Caco-2 (cell line): ENCODE results near the gene GLOD5. TPM values are rescaled to one million over a fixed set of nuclear protein-coding genes. Genes with fewer than 3 reads are reported as not detected.

Source experiments
- BruUV-seq: library from RNA; stranded (reverse); fragments of 400-500 nt; replicated peaks from 2 replicates; lab custom pipeline; 2021; lab: Mats Ljungman, UMichigan
- CTCF ChIA-PET: fragments of 300-600 bp; sonication (Branson Sonifier 250); formaldehyde crosslinking; loops from one replicate; lab custom pipeline; 2022; ENCODE audit warnings: antibody characterized with exemption; lab: Charles Lee
- POLR2A ChIA-PET: fragments of 300-600 bp; sonication (Branson Sonifier 250); formaldehyde crosslinking; loops from one replicate; lab custom pipeline; 2022; ENCODE audit warnings: antibody characterized with exemption; lab: Charles Lee
- DNase-seq, 2 experiments: peaks; one replicate each; pipeline versions ENCODE4 v3.0.0 to v3.0.0-alpha.2; 2020 to 2022
- H3K27me3 ChIP-seq: replicated peaks from 2 replicates; pipeline ENCODE4 v1.6.0; 2011; ENCODE audit warnings: low read length; ENCODE audit not compliant: control insufficient read depth, insufficient read depth
- H3K36me3 ChIP-seq: 2 replicates; pipeline ENCODE4 v1.5.1; 2011; ENCODE audit warnings: low read length; ENCODE audit not compliant: control insufficient read depth, insufficient read depth
- H3K4me1 ChIP-seq: fragments of 250-450 bp; sonication (Bioruptor Pico); 2 replicates; pipeline ENCODE4 v1.5.1; 2020; ENCODE audit warnings: mild to moderate bottlenecking
- H3K4me3 ChIP-seq: 2 replicates; pipeline ENCODE4 v1.5.1; 2011; ENCODE audit warnings: low read depth, mild to moderate bottlenecking, control low read depth, low read length
- H3K9me3 ChIP-seq: fragments of 250-450 bp; sonication (Bioruptor Pico); 2 replicates; pipeline ENCODE4 v1.5.1; 2020; ENCODE audit warnings: mild to moderate bottlenecking, moderate library complexity
- H3K27ac Mint-ChIP-seq: one replicate; pipeline ENCODE4 v1.8.0; 2022; ENCODE audit warnings: mixed read lengths; ENCODE audit not compliant: unreplicated experiment
- H3K27me3 Mint-ChIP-seq: one replicate; pipeline ENCODE4 v1.8.0; 2022; ENCODE audit warnings: mixed read lengths; ENCODE audit not compliant: insufficient read depth, unreplicated experiment
- H3K36me3 Mint-ChIP-seq: one replicate; pipeline ENCODE4 v1.8.0; 2022; ENCODE audit warnings: mild to moderate bottlenecking, mixed read lengths; ENCODE audit not compliant: insufficient read depth, unreplicated experiment
- H3K4me1 Mint-ChIP-seq: one replicate; pipeline ENCODE4 v1.8.0; 2022; ENCODE audit warnings: low read depth, mixed read lengths; ENCODE audit not compliant: unreplicated experiment
- H3K4me3 Mint-ChIP-seq: one replicate; pipeline ENCODE4 v1.8.0; 2022; ENCODE audit warnings: mild to moderate bottlenecking, moderate library complexity, mixed read lengths; ENCODE audit not compliant: unreplicated experiment
- H3K9me3 Mint-ChIP-seq: one replicate; pipeline ENCODE4 v1.8.0; 2022; ENCODE audit warnings: mixed read lengths; ENCODE audit not compliant: unreplicated experiment
- intact Hi-C: fragments of 100-400 bp; cut with micrococcal nuclease; formaldehyde crosslinking; loops from one replicate; pipeline ENCODE4 v1.10.0; 2022; ENCODE audit not compliant: unreplicated experiment
- total RNA-seq: library from RNA; stranded (reverse); gene quantifications from 2 replicates; pipeline ENCODE4 v1.2.3, GENCODE V29; 2022
- TF ChIP-seq, protein P1 (sequence below), 2 experiments: fragments of 200-600 bp in 1 of 2; IDR thresholded peaks; 1 replicate in 1 of 2; 2 replicates in 1 of 2; pipeline versions ENCODE4 v1.5.1 to v1.8.0; 2011 to 2022; ENCODE audit warnings: antibody characterized with exemption in 1 of 2, control low read depth in 1 of 2, inconsistent platforms in 1 of 2, low read depth in 1 of 2, low read length in 1 of 2, mild to moderate bottlenecking in 1 of 2, moderate library complexity in 1 of 2; ENCODE audit not compliant: insufficient read depth in 1 of 2, severe bottlenecking in 1 of 2, unreplicated experiment in 1 of 2

GLOD5 gene
- total RNA-seq, 1 experiment from 2014 or later = not detected

- H3K4me1 Mint-ChIP-seq = peaks cover 6% of the 10 kb centered on the region
- CTCF ChIA-PET = no interaction called here
- Histone ChIP-seq H3K9me3 (no peaks in the 10 kb centered on the region), H3K27me3 (no peaks in the 10 kb centered on the region), H3K4me1 (peaks cover 12% of the 10 kb centered on the region), H3K36me3 (no peaks in the 10 kb centered on the region), H3K4me3 (no peak overlapping the region)
- POLR2A ChIA-PET = no interaction called here
- DNase-seq = no peak
- no peak overlapping the region for H3K27ac Mint-ChIP-seq
- no peaks in the 10 kb centered on the region for H3K27me3 Mint-ChIP-seq
- no TSS peak for BruUV-seq
- no peaks in the 10 kb centered on the region for H3K9me3 Mint-ChIP-seq
- no peaks in the 10 kb centered on the region for H3K36me3 Mint-ChIP-seq
- H3K4me3 Mint-ChIP-seq = no peak overlapping the region
- intact Hi-C loops = no loop called here
- TF ChIP-seq, protein P1, sequence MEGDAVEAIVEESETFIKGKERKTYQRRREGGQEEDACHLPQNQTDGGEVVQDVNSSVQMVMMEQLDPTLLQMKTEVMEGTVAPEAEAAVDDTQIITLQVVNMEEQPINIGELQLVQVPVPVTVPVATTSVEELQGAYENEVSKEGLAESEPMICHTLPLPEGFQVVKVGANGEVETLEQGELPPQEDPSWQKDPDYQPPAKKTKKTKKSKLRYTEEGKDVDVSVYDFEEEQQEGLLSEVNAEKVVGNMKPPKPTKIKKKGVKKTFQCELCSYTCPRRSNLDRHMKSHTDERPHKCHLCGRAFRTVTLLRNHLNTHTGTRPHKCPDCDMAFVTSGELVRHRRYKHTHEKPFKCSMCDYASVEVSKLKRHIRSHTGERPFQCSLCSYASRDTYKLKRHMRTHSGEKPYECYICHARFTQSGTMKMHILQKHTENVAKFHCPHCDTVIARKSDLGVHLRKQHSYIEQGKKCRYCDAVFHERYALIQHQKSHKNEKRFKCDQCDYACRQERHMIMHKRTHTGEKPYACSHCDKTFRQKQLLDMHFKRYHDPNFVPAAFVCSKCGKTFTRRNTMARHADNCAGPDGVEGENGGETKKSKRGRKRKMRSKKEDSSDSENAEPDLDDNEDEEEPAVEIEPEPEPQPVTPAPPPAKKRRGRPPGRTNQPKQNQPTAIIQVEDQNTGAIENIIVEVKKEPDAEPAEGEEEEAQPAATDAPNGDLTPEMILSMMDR (IDR thresholded peaks at IDR 0.05; ENCODE audit: insufficient read depth in 1 of 2, low read depth in 1 of 2, low read length in 1 of 2, severe bottlenecking in 1 of 2, unreplicated experiment in 1 of 2) = no peak
Observed at GRCh38 chrX:48749182-48749581, 12.4 kb upstream of the GLOD5 start.

- H3K9me3 ChIP-seq = no peaks in the 10 kb centered on the region
- no peak overlapping the region for H3K4me3 Mint-ChIP-seq
- H3K4me3 ChIP-seq = no peak overlapping the region
- no peaks in the 10 kb centered on the region for H3K36me3 Mint-ChIP-seq
- ChIA-PET CTCF (no interaction called here), POLR2A (no interaction called here)
- H3K27ac Mint-ChIP-seq = no peak overlapping the region
- peaks cover 14% of the 10 kb centered on the region for H3K4me1 Mint-ChIP-seq
- no peaks in the 10 kb centered on the region for H3K27me3 ChIP-seq
- peaks cover 22% of the 10 kb centered on the region for H3K4me1 ChIP-seq
- intact Hi-C loops = no loop called here
- no peaks in the 10 kb centered on the region for H3K27me3 Mint-ChIP-seq
- no TSS peak for BruUV-seq
- no peaks in the 10 kb centered on the region for H3K36me3 ChIP-seq
- no peaks in the 10 kb centered on the region for H3K9me3 Mint-ChIP-seq
- TF ChIP-seq, protein P1 (IDR thresholded peaks at IDR 0.05; ENCODE audit: insufficient read depth in 1 of 2, low read depth in 1 of 2, low read length in 1 of 2, severe bottlenecking in 1 of 2, unreplicated experiment in 1 of 2) = no peak
- DNase-seq = no peak
Observed at GRCh38 chrX:48751343-48751742, 10.2 kb upstream of the GLOD5 start.

DNA sequence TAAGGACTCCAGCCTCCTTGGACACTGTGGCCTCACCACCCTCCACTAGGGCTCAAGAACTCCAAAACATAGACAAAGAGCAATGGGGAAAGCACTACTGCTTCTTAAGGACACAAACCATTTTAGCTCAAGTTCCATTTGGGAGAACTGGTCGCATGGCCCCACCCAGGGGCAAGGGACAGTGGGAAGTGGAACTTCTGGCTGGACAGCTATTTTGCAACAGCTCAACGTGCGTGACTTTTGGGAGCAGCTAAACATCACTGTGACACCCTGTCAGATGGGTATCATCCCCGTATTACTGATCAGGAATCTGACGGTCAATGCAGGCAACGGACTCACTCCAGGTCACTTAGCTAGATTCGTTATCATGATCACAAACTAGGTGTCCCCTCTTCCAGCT lies 9.0 kb upstream of the GLOD5 start:
- ChIA-PET POLR2A (interaction anchor here (0.7 kb wide), 2 partner anchors 10 to 39 kb away, joined by 4 to 16 read pairs; no protein-coding TSS in a partner anchor), CTCF (interaction anchor here (1.0 kb wide), 1 partner anchor 39 kb away, joined by 3 read pairs; no protein-coding TSS in a partner anchor)
- no peak overlapping the region for H3K4me3 Mint-ChIP-seq
- no peaks in the 10 kb centered on the region for H3K27me3 Mint-ChIP-seq
- TF ChIP-seq, protein P1 (IDR thresholded peaks at IDR 0.05; ENCODE audit: insufficient read depth in 1 of 2, low read depth in 1 of 2, low read length in 1 of 2, severe bottlenecking in 1 of 2, unreplicated experiment in 1 of 2) = no peak
- DNase-seq = peak in 1 of 2 experiments; percentile 32
- Histone ChIP-seq H3K36me3 (no peaks in the 10 kb centered on the region), H3K4me1 (peaks cover 22% of the 10 kb centered on the region), H3K9me3 (no peaks in the 10 kb centered on the region), H3K27me3 (no peaks in the 10 kb centered on the region), H3K4me3 (no peak overlapping the region)
- H3K36me3 Mint-ChIP-seq = no peaks in the 10 kb centered on the region
- H3K9me3 Mint-ChIP-seq = no peaks in the 10 kb centered on the region
- H3K4me1 Mint-ChIP-seq = peaks cover 14% of the 10 kb centered on the region
- intact Hi-C loops = no loop called here
- no peak overlapping the region for H3K27ac Mint-ChIP-seq
- BruUV-seq = no TSS peak
